Activated CD8-positive, alpha-beta T cell treated with anti-CD3 and anti-CD28 coated beads for 36 hours (primary cell): ENCODE data around the gene AHCY. TPM values are rescaled to one million over a fixed set of nuclear protein-coding genes. Genes with fewer than 3 reads are reported as not detected.
A peak's percentile ranks its signal among the peaks of the same experiment; 100 is the strongest.
"Not testable (repeated sequence)": the region's sequence is repeated elsewhere in the genome, so short reads cannot be mapped to it uniquely, and the experiment has no call there.

Experiments
- ATAC-seq: fragments of 200-7000 bp; cut with Tn5 transposase; one replicate; pipeline ENCODE4 v1.10.0; 2021; ENCODE audit warnings: mild to moderate bottlenecking, moderate library complexity
- CTCF ChIA-PET: fragments of 350-600 bp; sonication (Branson Sonifier 250); formaldehyde crosslinking; loops from one replicate; lab custom pipeline; 2021; ENCODE audit warnings: antibody characterized with exemption; lab: Charles Lee
- POLR2A ChIA-PET: fragments of 350-600 bp; sonication (Branson Sonifier 250); formaldehyde crosslinking; loops from one replicate; lab custom pipeline; 2021; ENCODE audit warnings: antibody characterized with exemption; lab: Charles Lee
- DNase-seq: peaks from one replicate; pipeline ENCODE4 v3.0.0-alpha.2; 2020
- H3K27ac Mint-ChIP-seq: one replicate; pipeline ENCODE4 v1.8.0; 2021; ENCODE audit warnings: mild to moderate bottlenecking, mixed read lengths
- H3K27me3 Mint-ChIP-seq: one replicate; pipeline ENCODE4 v1.8.0; 2021; ENCODE audit warnings: mixed read lengths
- H3K36me3 Mint-ChIP-seq: one replicate; pipeline ENCODE4 v1.8.0; 2021; ENCODE audit warnings: low read depth, mixed read lengths
- H3K4me1 Mint-ChIP-seq: one replicate; pipeline ENCODE4 v1.8.0; 2021; ENCODE audit warnings: low read depth, mixed read lengths
- H3K4me3 Mint-ChIP-seq: one replicate; pipeline ENCODE4 v1.8.0; 2021; ENCODE audit warnings: mild to moderate bottlenecking, moderate library complexity, mixed read lengths
- H3K9me3 Mint-ChIP-seq: one replicate; pipeline ENCODE4 v1.8.0; 2021; ENCODE audit warnings: mixed read lengths
- CTCF ChIP-seq: fragments of 200-600 bp; IDR thresholded peaks from one replicate; pipeline ENCODE4 v1.8.0; 2022; ENCODE audit warnings: antibody characterized with exemption, mild to moderate bottlenecking
- intact Hi-C: fragments of 100-400 bp; cut with micrococcal nuclease; formaldehyde crosslinking; loops from one replicate; pipeline ENCODE4 v1.10.0; 2022
- total RNA-seq, 2 experiments: library from RNA; stranded (reverse); gene quantifications; one replicate each; pipeline ENCODE4 v1.2.3, GENCODE V29; 2021

Gene AHCY
- 100 to 1,000 TPM; 256 to 258 TPM for total RNA-seq

- TF ChIP-seq CTCF, result no peak
- Mint-ChIP-seq H3K27ac (peak within 1 kb of the TSS; percentile 87), H3K4me1 (peaks cover 20% of the 10 kb centered on the region), H3K9me3 (no peaks in the 10 kb centered on the region), H3K36me3 (peaks cover 16% of the 10 kb centered on the region), H3K27me3 (no peaks in the 10 kb centered on the region), H3K4me3 (peak within 1 kb of the TSS; percentile 86)
- DNase-seq (peak; percentile 97), ATAC-seq (peak; percentile 94)
- intact Hi-C loops, result loop anchor here (5.0 kb wide), 1 partner anchor 214 kb away; the partner anchor contains the start of gene DYNLRB1
- CTCF ChIA-PET, result interaction anchor here (0.9 to 3.6 kb wide), 7 partner anchors 9 to 467 kb away, joined by 3 to 40 read pairs (median 3); no protein-coding TSS in a partner anchor
- POLR2A ChIA-PET, result interaction anchor here (0.6 to 2.0 kb wide), 11 partner anchors 10 to 1332 kb away, joined by 3 to 11 read pairs (median 3); partner anchors contain the start of gene DYNLRB1
Measured at GRCh38 chr20:34302723-34303533, at the start of gene AHCY. Gene AHCY (minus strand): TSS chr20:34303355. CDS start chr20:34303270, 85 bp downstream.

- H3K4me1 Mint-ChIP-seq, result peaks cover 7% of the 10 kb centered on the region
- H3K36me3 Mint-ChIP-seq, result no peaks in the 10 kb centered on the region
- H3K27ac Mint-ChIP-seq, result no peak overlapping the region
- POLR2A ChIA-PET, result no interaction called here
- intact Hi-C loops, result no loop called here
- ATAC-seq (peak; percentile 45), DNase-seq (no peak)
- TF ChIP-seq CTCF, result no peak
- H3K4me3 Mint-ChIP-seq, result no peak overlapping the region
- H3K9me3 Mint-ChIP-seq, result no peaks in the 10 kb centered on the region
- H3K27me3 Mint-ChIP-seq, result no peaks in the 10 kb centered on the region
- CTCF ChIA-PET, result interaction anchor here (1.0 kb wide), 1 partner anchor 37 kb away, joined by 4 read pairs; no protein-coding TSS in a partner anchor
Measured at GRCh38 chr20:34350095-34350494, 46.9 kb upstream of the AHCY start.

GRCh38 chr20:34347571-34347970 lies 44.4 kb upstream of the AHCY start:
- H3K4me3 Mint-ChIP-seq, result no peak overlapping the region
- H3K36me3 Mint-ChIP-seq, result no peaks in the 10 kb centered on the region
- no peak for TF ChIP-seq CTCF
- peaks cover 7% of the 10 kb centered on the region for H3K4me1 Mint-ChIP-seq
- H3K27me3 Mint-ChIP-seq, result no peaks in the 10 kb centered on the region
- H3K27ac Mint-ChIP-seq, result no peak overlapping the region
- POLR2A ChIA-PET, result interaction anchor here (0.6 kb wide), 1 partner anchor 58 kb away, joined by 3 read pairs; no protein-coding TSS in a partner anchor
- H3K9me3 Mint-ChIP-seq, result no peaks in the 10 kb centered on the region
- DNase-seq, result no peak
- no peak for ATAC-seq
- CTCF ChIA-PET, result interaction anchor here (1.4 to 1.6 kb wide), 2 partner anchors 35 to 61 kb away, joined by 3 to 7 read pairs; no protein-coding TSS in a partner anchor
- intact Hi-C loops, result no loop called here

GRCh38 chr20:34346533-34346865 lies 43.3 kb upstream of the AHCY start:
- H3K27me3 Mint-ChIP-seq, POLR2A ChIA-PET, H3K9me3 Mint-ChIP-seq, CTCF ChIA-PET, H3K36me3 Mint-ChIP-seq, ATAC-seq, H3K4me1 Mint-ChIP-seq, intact Hi-C loops, H3K27ac Mint-ChIP-seq, H3K4me3 Mint-ChIP-seq, DNase-seq: not testable (repeated sequence)

GRCh38 chr20:34345839-34346532 lies 42.8 kb upstream of the AHCY start:
- H3K27me3 Mint-ChIP-seq, H3K9me3 Mint-ChIP-seq, DNase-seq, H3K4me1 Mint-ChIP-seq, H3K4me3 Mint-ChIP-seq, CTCF ChIA-PET, intact Hi-C loops, H3K36me3 Mint-ChIP-seq, H3K27ac Mint-ChIP-seq, ATAC-seq: not testable (repeated sequence)
- POLR2A ChIA-PET, result interaction anchor here (0.6 kb wide), 1 partner anchor 289 kb away, joined by 3 read pairs; no protein-coding TSS in a partner anchor
